ENCODE results near the gene FOXP4. TPM values are rescaled to one million over a fixed set of nuclear protein-coding genes. Genes with fewer than 3 reads are reported as not detected.

The FOXP4 gene
- total RNA-seq, 1 donor from 2014 or later = 41.9 TPM

DNA sequence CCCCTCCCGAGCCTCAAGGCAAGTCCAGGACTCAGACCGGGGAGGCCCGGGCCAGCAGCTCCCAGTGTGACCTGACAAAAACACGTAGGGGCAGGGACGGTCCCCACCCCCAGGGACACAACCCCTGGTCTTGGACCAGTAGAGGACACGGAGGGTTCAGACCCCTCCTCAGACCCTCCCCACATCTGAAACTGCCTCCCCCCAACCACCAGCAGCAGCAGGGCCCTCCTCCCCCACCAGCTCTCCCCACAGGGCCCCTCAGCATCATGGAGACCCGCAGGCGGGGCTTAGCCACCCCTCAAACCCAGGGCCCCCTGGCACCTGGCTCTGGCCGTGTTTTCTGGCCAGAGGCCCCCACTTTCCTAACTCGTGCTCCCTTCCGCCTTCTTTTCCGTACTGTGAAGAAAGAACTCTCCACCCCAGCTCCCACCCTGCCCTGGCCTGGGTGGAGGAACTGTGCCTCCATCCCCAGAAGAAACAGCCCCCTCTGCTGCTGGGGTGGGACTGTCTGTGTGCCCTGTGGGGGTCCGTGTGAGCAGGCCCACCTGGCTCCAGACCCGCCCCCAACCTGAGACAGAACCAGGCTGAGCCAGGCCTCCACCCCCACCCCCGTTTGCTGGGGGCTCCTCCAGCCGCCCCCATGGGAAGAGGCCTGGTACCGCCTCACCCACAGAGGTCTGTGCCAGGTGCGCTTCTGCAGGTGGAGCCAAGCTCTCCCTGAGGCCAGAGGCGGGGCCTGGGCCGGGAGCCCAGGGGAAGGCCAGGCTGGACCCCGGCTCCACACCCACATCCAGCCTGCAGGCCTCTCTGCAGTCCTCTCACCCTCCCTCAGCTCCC is 53.1 kb downstream of the FOXP4 start:
- FAIRE-seq = no peak
- H3K4me2 ChIP-seq (ENCODE audit: low read length) = no peak overlapping the region

DNA sequence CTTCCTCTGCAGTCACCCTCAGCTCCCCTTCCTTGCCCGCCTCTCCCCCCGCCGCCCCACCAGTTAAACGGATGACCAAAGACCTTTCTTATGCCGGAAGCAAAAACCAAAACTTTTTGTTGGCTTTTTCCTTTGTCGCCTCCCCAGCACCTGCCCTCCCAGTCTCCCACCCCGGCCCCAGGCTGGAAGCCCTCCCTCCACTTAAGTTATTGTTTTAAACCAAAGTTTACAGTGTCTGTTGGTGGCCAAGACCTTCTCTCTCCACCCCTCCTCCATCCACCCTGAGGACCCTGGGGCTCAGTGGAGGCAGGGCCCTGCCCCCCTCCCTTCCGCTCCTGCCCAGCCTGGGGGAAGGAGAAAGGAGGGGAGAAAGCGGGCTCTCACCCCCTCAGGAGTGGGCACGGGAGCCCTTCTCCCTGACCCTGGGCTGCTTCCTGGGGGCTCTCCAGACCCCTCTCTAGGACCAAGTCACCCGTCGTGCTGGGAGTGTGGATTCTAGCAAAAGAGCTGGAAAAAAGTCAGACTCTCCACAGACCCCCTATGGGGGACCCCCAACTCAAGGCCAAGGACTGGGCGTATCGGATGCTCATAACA is 53.8 kb downstream of the FOXP4 start:
- no peak overlapping the region for H3K9ac ChIP-seq (ENCODE audit: low read length)
- TF ChIP-seq EZH2 (IDR thresholded peaks at IDR 0.05; ENCODE audit: insufficient read depth, low read length) = no peak
- TF ChIP-seq, protein P1, sequence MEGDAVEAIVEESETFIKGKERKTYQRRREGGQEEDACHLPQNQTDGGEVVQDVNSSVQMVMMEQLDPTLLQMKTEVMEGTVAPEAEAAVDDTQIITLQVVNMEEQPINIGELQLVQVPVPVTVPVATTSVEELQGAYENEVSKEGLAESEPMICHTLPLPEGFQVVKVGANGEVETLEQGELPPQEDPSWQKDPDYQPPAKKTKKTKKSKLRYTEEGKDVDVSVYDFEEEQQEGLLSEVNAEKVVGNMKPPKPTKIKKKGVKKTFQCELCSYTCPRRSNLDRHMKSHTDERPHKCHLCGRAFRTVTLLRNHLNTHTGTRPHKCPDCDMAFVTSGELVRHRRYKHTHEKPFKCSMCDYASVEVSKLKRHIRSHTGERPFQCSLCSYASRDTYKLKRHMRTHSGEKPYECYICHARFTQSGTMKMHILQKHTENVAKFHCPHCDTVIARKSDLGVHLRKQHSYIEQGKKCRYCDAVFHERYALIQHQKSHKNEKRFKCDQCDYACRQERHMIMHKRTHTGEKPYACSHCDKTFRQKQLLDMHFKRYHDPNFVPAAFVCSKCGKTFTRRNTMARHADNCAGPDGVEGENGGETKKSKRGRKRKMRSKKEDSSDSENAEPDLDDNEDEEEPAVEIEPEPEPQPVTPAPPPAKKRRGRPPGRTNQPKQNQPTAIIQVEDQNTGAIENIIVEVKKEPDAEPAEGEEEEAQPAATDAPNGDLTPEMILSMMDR (IDR thresholded peaks at IDR 0.05; ENCODE audit: insufficient read depth, low read depth, low read length) = no peak
- H3K79me2 ChIP-seq (ENCODE audit: insufficient read depth, low read length) = no peaks in the 10 kb centered on the region
- peaks cover 5% of the 10 kb centered on the region for H3K4me1 Mint-ChIP-seq (ENCODE audit: low read depth, unreplicated experiment)
- no peak overlapping the region for H3K4me2 ChIP-seq (ENCODE audit: low read length)
- no peaks in the 10 kb centered on the region for H3K27me3 ChIP-seq (ENCODE audit: insufficient read depth, low read length)
- H3K4me3 ChIP-seq (ENCODE audit: insufficient read depth, low read depth, low read length) = no peak overlapping the region
- H3K4me3 Mint-ChIP-seq (ENCODE audit: unreplicated experiment) = no peak overlapping the region
- peaks cover 10% of the 10 kb centered on the region for H3K36me3 Mint-ChIP-seq (ENCODE audit: low read depth, unreplicated experiment)
- H3K4me1 ChIP-seq (ENCODE audit: insufficient read depth, low read length) = no peaks in the 10 kb centered on the region
- no peak for FAIRE-seq
- no peak overlapping the region for H3K27ac Mint-ChIP-seq (ENCODE audit: unreplicated experiment)
- H3K9me3 ChIP-seq (ENCODE audit: insufficient read depth, low read depth, low read length) = no peaks in the 10 kb centered on the region
- H4K20me1 ChIP-seq (ENCODE audit: insufficient read depth, low read length) = no peaks in the 10 kb centered on the region
- no peak overlapping the region for H2AFZ ChIP-seq (ENCODE audit: low read depth, low read length)
- H3K27ac ChIP-seq (ENCODE audit: low read depth, low read length) = no peak overlapping the region
- DNase-seq (ENCODE audit: low read depth) = no peak
- H3K27me3 Mint-ChIP-seq (ENCODE audit: low read depth, unreplicated experiment) = no peaks in the 10 kb centered on the region
- H3K36me3 ChIP-seq (ENCODE audit: insufficient read depth, low read length) = no peaks in the 10 kb centered on the region
- H3K9me3 Mint-ChIP-seq (ENCODE audit: unreplicated experiment) = no peaks in the 10 kb centered on the region

More for the DNA sequence above, 53.1 kb downstream of the FOXP4 start:
- H3K27ac Mint-ChIP-seq (ENCODE audit: unreplicated experiment) = no peak overlapping the region
- Histone ChIP-seq H3K27me3 (ENCODE audit: insufficient read depth, low read length) (no peaks in the 10 kb centered on the region), H3K4me3 (ENCODE audit: insufficient read depth, low read depth, low read length) (no peak overlapping the region), H3K9me3 (ENCODE audit: insufficient read depth, low read depth, low read length) (no peaks in the 10 kb centered on the region), H3K9ac (ENCODE audit: low read length) (no peak overlapping the region), H3K4me1 (ENCODE audit: insufficient read depth, low read length) (no peaks in the 10 kb centered on the region), H3K79me2 (ENCODE audit: insufficient read depth, low read length) (no peaks in the 10 kb centered on the region), H4K20me1 (ENCODE audit: insufficient read depth, low read length) (no peaks in the 10 kb centered on the region), H3K27ac (ENCODE audit: low read depth, low read length) (no peak overlapping the region), H3K36me3 (ENCODE audit: insufficient read depth, low read length) (no peaks in the 10 kb centered on the region), H2AFZ (ENCODE audit: low read depth, low read length) (no peak overlapping the region)
- no peak overlapping the region for H3K4me3 Mint-ChIP-seq (ENCODE audit: unreplicated experiment)
- H3K27me3 Mint-ChIP-seq (ENCODE audit: low read depth, unreplicated experiment) = no peaks in the 10 kb centered on the region
- H3K36me3 Mint-ChIP-seq (ENCODE audit: low read depth, unreplicated experiment) = peaks cover 10% of the 10 kb centered on the region
- TF ChIP-seq, protein P1 (IDR thresholded peaks at IDR 0.05; ENCODE audit: insufficient read depth, low read depth, low read length) = no peak
- TF ChIP-seq EZH2 (IDR thresholded peaks at IDR 0.05; ENCODE audit: insufficient read depth, low read length) = no peak
- no peak for DNase-seq (ENCODE audit: low read depth)
- peaks cover 5% of the 10 kb centered on the region for H3K4me1 Mint-ChIP-seq (ENCODE audit: low read depth, unreplicated experiment)
- H3K9me3 Mint-ChIP-seq (ENCODE audit: unreplicated experiment) = no peaks in the 10 kb centered on the region

Data from astrocyte (in vitro differentiated cells and primary cell).